ENCODE measurements around the gene MARS1.

Gene MARS1

GRCh38 chr12:57446292-57446960 is 41.4 kb upstream of the MARS1 start:
- DNase-seq (ENCODE audit: low read depth, low spot score) = no peak
- TF ChIP-seq, protein P1, sequence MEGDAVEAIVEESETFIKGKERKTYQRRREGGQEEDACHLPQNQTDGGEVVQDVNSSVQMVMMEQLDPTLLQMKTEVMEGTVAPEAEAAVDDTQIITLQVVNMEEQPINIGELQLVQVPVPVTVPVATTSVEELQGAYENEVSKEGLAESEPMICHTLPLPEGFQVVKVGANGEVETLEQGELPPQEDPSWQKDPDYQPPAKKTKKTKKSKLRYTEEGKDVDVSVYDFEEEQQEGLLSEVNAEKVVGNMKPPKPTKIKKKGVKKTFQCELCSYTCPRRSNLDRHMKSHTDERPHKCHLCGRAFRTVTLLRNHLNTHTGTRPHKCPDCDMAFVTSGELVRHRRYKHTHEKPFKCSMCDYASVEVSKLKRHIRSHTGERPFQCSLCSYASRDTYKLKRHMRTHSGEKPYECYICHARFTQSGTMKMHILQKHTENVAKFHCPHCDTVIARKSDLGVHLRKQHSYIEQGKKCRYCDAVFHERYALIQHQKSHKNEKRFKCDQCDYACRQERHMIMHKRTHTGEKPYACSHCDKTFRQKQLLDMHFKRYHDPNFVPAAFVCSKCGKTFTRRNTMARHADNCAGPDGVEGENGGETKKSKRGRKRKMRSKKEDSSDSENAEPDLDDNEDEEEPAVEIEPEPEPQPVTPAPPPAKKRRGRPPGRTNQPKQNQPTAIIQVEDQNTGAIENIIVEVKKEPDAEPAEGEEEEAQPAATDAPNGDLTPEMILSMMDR (IDR thresholded peaks at IDR 0.05; ENCODE audit: low read depth, low read length) = no peak
- in situ Hi-C loops (cut with HindIII; ENCODE audit: low sequenced_read_pairs) = no loop called here
- no peak overlapping the region for H3K4me3 ChIP-seq (ENCODE audit: low read depth, low read length)

DNA sequence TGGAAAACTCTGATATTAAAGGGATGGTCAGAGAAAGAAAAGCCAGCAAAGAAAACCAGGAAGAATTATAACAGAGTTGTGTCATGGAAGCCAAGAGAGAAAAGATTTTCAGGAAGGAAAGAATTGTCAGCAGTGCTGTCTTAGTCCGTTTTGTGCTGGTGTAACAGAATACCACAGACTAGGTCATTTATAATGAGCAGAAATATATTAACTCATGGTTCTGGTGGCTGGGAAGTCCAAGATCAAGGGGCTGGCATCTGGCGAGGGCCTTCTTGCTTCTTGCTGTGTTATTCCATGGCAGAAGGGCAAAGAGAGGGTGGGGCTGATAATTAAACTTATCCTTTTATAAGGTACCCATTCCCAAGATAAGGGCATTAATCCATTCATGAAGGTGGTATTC is 39.2 kb upstream of the MARS1 start:
- in situ Hi-C loops (cut with HindIII; ENCODE audit: low sequenced_read_pairs) = no loop called here
- DNase-seq (ENCODE audit: low read depth, low spot score) = no peak
- no peak overlapping the region for H3K4me3 ChIP-seq (ENCODE audit: low read depth, low read length)
- TF ChIP-seq, protein P1 (IDR thresholded peaks at IDR 0.05; ENCODE audit: low read depth, low read length) = no peak

GRCh38 chr12:57449375-57449774 is 38.5 kb upstream of the MARS1 start:
- TF ChIP-seq, protein P1 (IDR thresholded peaks at IDR 0.05; ENCODE audit: low read depth, low read length) = no peak
- in situ Hi-C loops (cut with HindIII; ENCODE audit: low sequenced_read_pairs) = no loop called here

GRCh38 chr12:57450057-57450456 is 37.8 kb upstream of the MARS1 start:
- no peak overlapping the region for H3K4me3 ChIP-seq (ENCODE audit: low read depth, low read length)
- DNase-seq (ENCODE audit: low read depth, low spot score) = no peak
- TF ChIP-seq, protein P1 (IDR thresholded peaks at IDR 0.05; ENCODE audit: low read depth, low read length) = no peak
- in situ Hi-C loops (cut with HindIII; ENCODE audit: low sequenced_read_pairs) = no loop called here

More at GRCh38 chr12:57449375-57449774, 38.5 kb upstream of the MARS1 start:
- H3K4me3 ChIP-seq (ENCODE audit: low read depth, low read length) = no peak overlapping the region
- no peak for DNase-seq (ENCODE audit: low read depth, low spot score)

GRCh38 chr12:57451233-57451778 is 36.6 kb upstream of the MARS1 start:
- no peak overlapping the region for H3K4me3 ChIP-seq (ENCODE audit: low read depth, low read length)
- TF ChIP-seq, protein P1 (IDR thresholded peaks at IDR 0.05; ENCODE audit: low read depth, low read length) = no peak
- DNase-seq (ENCODE audit: low read depth, low spot score) = no peak
- in situ Hi-C loops (cut with HindIII; ENCODE audit: low sequenced_read_pairs) = no loop called here

DNA sequence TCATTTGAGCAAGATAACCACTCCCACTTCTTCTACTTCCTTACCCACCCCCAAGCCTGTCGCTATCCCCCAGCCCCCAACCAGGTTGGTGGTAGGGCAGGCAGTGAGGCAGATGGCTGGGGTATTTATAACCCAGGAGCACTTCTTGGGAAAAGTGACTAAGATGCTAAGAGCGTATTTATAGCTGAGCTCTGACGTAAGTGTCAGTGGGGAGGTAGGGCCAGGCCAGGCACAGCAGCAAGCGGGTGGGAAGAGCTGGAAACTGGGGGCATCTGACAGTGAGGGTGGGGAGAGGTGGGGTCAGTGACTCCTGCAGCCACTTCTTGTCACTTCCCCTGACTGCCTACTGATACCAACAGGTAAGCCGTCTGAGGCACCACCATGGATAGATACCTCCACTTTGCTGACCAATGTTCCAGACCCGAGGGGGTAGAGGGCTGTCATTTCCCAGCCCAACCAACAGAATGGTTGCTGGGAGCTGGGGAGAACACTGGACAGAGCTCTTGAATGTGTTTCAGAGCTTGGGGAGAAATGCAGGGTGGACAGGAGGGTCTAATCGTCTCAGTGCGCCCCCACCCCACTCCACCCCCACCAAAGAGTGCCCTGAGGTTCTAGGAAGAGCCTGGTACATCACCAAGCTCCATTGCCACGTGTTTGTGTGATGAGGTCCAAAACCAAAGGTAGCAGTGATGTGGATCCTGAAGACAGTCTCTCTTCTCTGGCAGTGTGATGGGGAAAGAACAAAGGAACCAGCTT is 35.5 kb upstream of the MARS1 start:
- no peak overlapping the region for H3K4me3 ChIP-seq (ENCODE audit: low read depth, low read length)
- in situ Hi-C loops (cut with HindIII; ENCODE audit: low sequenced_read_pairs) = no loop called here
- peak; percentile 90 for DNase-seq (ENCODE audit: low read depth, low spot score)
- TF ChIP-seq, protein P1 (IDR thresholded peaks at IDR 0.05; ENCODE audit: low read depth, low read length) = no peak

Data from astrocyte of the spinal cord (primary cell).